ENCODE data around the gene EXOSC5. TPM values are rescaled to one million over a fixed set of nuclear protein-coding genes. Genes with fewer than 3 reads are reported as not detected.

The EXOSC5 gene
- total and polyA plus RNA-seq, 2 of the 13 experiments (the other 11 are each of a cell fraction or from before 2014, with no cell fraction given) = 24.1 to 26.5 TPM

- TF ChIP-seq KIAA2018 (CRISPR knock-in tag; IDR thresholded peaks at IDR 0.05; ENCODE audit: borderline replicate concordance) (no peak), STAT5B (CRISPR knock-in tag; IDR thresholded peaks at IDR 0.05) (no peak), SRSF4 (IDR thresholded peaks at IDR 0.05; ENCODE audit: low read depth, low read length, poor library complexity, severe bottlenecking) (no peak), ZHX1 (CRISPR knock-in tag; IDR thresholded peaks at IDR 0.05; ENCODE audit: low read depth) (no peak), TEAD2 (CRISPR knock-in tag; IDR thresholded peaks at IDR 0.05) (no peak), POGK (CRISPR knock-in tag; conservative IDR thresholded peaks at IDR 0.05) (no peak; the same call in 1 of the 2 replicates), FOXJ3 (CRISPR knock-in tag; IDR thresholded peaks at IDR 0.05; ENCODE audit: borderline replicate concordance) (0 out of 2 replicates have a peak, but pooled peaks have one; percentile 20), MLX (CRISPR knock-in tag; IDR thresholded peaks at IDR 0.05) (no peak), ETV5 (CRISPR knock-in tag; IDR thresholded peaks at IDR 0.05; ENCODE audit: borderline replicate concordance) (0 out of 2 replicates have a peak, but pooled peaks have one; percentile 52), THAP9 (CRISPR knock-in tag; IDR thresholded peaks at IDR 0.05; ENCODE audit: borderline replicate concordance) (0 out of 2 replicates have a peak, but pooled peaks have one; percentile 32)
These were observed 44.3 kb downstream of the EXOSC5 start (continued) for GRCh38 chr19:41352609-41353465.
